Vagina (tissue), 2 donors: ENCODE data around the gene ALDH1A1. TPM values are rescaled to one million over a fixed set of nuclear protein-coding genes. Genes with fewer than 3 reads are reported as not detected.

Experiments
- DNase-seq, 2 donors: peaks; one replicate each; pipeline ENCODE4 v3.0.0-alpha.2; 2017; ENCODE audit errors: extremely low spot score in 2 of 2
- H3K27ac ChIP-seq: fragments of 200-600 bp; sonication (generic); one replicate; pipeline ENCODE4 v1.5.1; 2019
- H3K27me3 ChIP-seq: fragments of 200-600 bp; sonication (generic); one replicate; pipeline ENCODE4 v1.5.1; 2019
- H3K36me3 ChIP-seq, 2 donors: fragments of 200-600 bp; sonication (generic); one replicate each; pipeline ENCODE4 v1.5.1; 2017 to 2019
- H3K4me1 ChIP-seq: fragments of 200-600 bp; sonication (generic); one replicate; pipeline ENCODE4 v1.5.1; 2019
- H3K4me3 ChIP-seq, 2 donors: fragments of 200-600 bp; sonication (generic); 1 replicate in 1 of 2; 2 replicates in 1 of 2; pipeline ENCODE4 v1.5.1; 2016 to 2019
- H3K9me3 ChIP-seq: fragments of 200-600 bp; sonication (generic); one replicate; pipeline ENCODE4 v1.5.1; 2019
- POLR2A ChIP-seq, 2 donors: fragments of 450-650 bp; IDR thresholded peaks; one replicate each; pipeline ENCODE4 v1.6.1; 2017; ENCODE audit warnings: antibody characterized with exemption in 2 of 2, mild to moderate bottlenecking in 2 of 2, moderate library complexity in 2 of 2
- POLR2AphosphoS5 ChIP-seq, 2 donors: sonication (generic); formaldehyde crosslinking; IDR thresholded peaks; one replicate each; pipeline ENCODE4 v1.9.0; 2017; ENCODE audit warnings: antibody characterized with exemption in 2 of 2, mild to moderate bottlenecking in 2 of 2, low read depth in 1 of 2; ENCODE audit not compliant: insufficient read depth in 1 of 2
- intact Hi-C: fragments of 100-400 bp; cut with DNase I; formaldehyde crosslinking; loops from one replicate; pipeline ENCODE4 v1.15.1; 2023
- total RNA-seq: library from RNA; depleted of rRNA; stranded (reverse); fragments of >200 nt; gene quantifications from one replicate; pipeline ENCODE4 v1.2.3, GENCODE V29; 2016
- TF ChIP-seq, protein P1 (sequence below), 3 experiments: fragments of 450-650 bp in 2 of 3; fragments of 200-600 bp in 1 of 3; sonication (generic) in 1 of 3; IDR thresholded peaks; one replicate each; pipeline ENCODE4 v1.5.1; 2017 to 2019; ENCODE audit warnings: antibody characterized with exemption in 3 of 3, mild to moderate bottlenecking in 2 of 3, moderate library complexity in 2 of 3

ALDH1A1 gene
- total RNA-seq, 1 donor from 2014 or later: 126 TPM

DNA sequence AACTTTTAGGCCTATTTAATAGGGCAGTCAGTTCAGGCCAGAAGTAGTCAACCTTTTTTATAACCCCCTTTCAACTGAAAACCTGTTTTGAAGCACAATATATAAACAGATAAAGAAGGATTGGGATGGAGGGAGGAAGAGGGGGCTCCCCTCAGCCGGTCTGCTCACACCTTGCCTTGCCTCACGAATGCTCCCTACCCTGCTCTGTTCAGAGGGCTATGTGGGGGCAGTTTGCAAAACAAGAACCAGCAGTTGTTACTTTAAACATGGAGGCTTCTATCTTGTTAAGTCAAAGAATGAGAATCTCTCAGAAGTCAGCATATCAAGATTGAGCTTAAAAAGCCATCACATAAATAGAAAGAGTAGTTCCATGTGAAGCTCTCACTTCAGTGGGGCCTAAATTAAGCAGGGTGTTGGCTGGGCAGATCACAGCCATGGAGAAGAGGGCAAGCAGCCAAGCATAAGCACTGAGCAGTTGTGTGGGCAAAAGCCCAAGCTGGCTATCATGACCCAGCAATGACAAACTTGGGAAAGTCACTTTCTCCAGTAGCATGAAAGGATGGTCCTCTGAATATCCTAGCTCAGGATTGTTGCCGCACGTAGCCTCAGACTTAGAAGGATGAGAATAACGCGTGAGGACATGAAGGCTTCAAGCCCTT is 70.6 kb downstream of the ALDH1A1 start:
- H3K4me3 ChIP-seq: no peak overlapping the region
- no peaks in the 10 kb centered on the region for H3K9me3 ChIP-seq
- TF ChIP-seq POLR2AphosphoS5 (IDR thresholded peaks at IDR 0.05; ENCODE audit: insufficient read depth in 1 of 2, low read depth in 1 of 2) (no peak), POLR2A (IDR thresholded peaks at IDR 0.05) (no peak)
- TF ChIP-seq, protein P1, sequence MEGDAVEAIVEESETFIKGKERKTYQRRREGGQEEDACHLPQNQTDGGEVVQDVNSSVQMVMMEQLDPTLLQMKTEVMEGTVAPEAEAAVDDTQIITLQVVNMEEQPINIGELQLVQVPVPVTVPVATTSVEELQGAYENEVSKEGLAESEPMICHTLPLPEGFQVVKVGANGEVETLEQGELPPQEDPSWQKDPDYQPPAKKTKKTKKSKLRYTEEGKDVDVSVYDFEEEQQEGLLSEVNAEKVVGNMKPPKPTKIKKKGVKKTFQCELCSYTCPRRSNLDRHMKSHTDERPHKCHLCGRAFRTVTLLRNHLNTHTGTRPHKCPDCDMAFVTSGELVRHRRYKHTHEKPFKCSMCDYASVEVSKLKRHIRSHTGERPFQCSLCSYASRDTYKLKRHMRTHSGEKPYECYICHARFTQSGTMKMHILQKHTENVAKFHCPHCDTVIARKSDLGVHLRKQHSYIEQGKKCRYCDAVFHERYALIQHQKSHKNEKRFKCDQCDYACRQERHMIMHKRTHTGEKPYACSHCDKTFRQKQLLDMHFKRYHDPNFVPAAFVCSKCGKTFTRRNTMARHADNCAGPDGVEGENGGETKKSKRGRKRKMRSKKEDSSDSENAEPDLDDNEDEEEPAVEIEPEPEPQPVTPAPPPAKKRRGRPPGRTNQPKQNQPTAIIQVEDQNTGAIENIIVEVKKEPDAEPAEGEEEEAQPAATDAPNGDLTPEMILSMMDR (IDR thresholded peaks at IDR 0.05): no peak
- no peak overlapping the region for H3K27ac ChIP-seq
- H3K4me1 ChIP-seq: no peaks in the 10 kb centered on the region
- DNase-seq: no peak
- no peaks in the 10 kb centered on the region for H3K36me3 ChIP-seq
- intact Hi-C loops: no loop called here
- H3K27me3 ChIP-seq: no peaks in the 10 kb centered on the region

DNA sequence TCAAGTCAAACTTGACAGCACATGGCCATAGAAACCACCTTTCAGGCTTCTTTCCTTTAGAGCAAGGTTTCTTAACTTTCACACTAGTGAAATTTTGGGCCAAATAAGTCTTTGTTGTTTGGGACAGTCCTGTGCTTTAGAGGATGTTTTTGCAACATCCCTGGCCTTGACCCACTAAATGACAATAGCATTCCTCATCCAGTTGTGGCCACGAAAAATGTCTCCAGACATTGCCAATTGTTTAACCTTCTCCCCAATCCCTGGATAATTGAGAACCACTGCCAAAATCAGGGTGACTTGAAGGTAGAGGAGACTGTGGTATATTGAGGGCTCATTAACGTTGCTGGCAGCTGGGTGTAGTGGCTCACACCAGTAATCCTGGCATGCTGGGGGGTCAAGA is 72.0 kb downstream of the ALDH1A1 start:
- no peaks in the 10 kb centered on the region for H3K4me1 ChIP-seq
- intact Hi-C loops: no loop called here
- H3K4me3 ChIP-seq: no peak overlapping the region
- H3K27me3 ChIP-seq: no peaks in the 10 kb centered on the region
- H3K27ac ChIP-seq: no peak overlapping the region
- no peaks in the 10 kb centered on the region for H3K36me3 ChIP-seq
- no peak for DNase-seq
- TF ChIP-seq, protein P1 (IDR thresholded peaks at IDR 0.05): no peak
- TF ChIP-seq POLR2AphosphoS5 (IDR thresholded peaks at IDR 0.05; ENCODE audit: insufficient read depth in 1 of 2, low read depth in 1 of 2): no peak
- no peak for TF ChIP-seq POLR2A (IDR thresholded peaks at IDR 0.05)
- no peaks in the 10 kb centered on the region for H3K9me3 ChIP-seq

DNA sequence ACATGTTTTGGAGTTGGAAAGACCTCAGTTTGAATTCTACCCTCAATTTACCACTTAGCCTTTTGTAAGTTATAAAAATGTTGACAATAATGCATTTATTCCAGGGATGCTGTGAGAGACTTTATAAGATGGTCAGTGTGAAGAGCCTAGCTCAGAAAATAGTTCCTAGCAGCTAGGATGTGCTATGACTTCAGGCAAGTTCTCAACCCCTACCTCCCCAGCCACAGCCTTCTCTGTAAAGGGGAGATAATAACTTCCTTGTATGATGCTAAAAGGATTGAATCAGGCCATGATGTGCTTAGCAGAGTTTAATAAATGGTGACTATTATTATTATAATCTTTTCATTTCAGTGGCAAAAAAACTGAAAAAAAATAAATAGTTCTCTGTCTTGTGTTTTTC is 77.6 kb downstream of the ALDH1A1 start:
- no peaks in the 10 kb centered on the region for H3K9me3 ChIP-seq
- H3K4me3 ChIP-seq: no peak overlapping the region
- no peak for DNase-seq
- H3K4me1 ChIP-seq: peaks cover 19% of the 10 kb centered on the region
- no peak for TF ChIP-seq POLR2AphosphoS5 (IDR thresholded peaks at IDR 0.05; ENCODE audit: insufficient read depth in 1 of 2, low read depth in 1 of 2)
- TF ChIP-seq POLR2A (IDR thresholded peaks at IDR 0.05): no peak
- TF ChIP-seq, protein P1 (IDR thresholded peaks at IDR 0.05): no peak
- no peaks in the 10 kb centered on the region for H3K36me3 ChIP-seq
- no peak overlapping the region for H3K27ac ChIP-seq
- H3K27me3 ChIP-seq: no peaks in the 10 kb centered on the region
- intact Hi-C loops: no loop called here

DNA sequence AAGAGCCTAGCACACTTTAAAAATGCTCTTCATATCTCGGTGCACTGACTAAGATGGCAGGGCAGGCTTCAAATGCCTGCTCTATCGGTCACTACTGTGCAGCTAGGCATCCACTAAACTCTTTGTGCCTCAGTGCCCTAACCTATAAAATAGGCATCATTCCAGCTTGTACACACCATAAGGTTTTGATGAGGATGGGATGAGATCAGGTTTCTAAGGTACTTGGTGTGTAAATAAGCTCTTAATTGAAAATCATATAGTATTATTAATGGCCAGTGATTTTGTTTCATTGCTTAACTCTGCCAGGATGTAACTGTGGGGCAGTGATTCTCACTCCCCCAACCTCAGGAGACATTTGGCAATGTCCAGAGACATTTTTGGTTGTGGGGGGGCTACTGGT is 78.5 kb downstream of the ALDH1A1 start:
- Histone ChIP-seq H3K4me3 (no peak overlapping the region), H3K27ac (no peak overlapping the region), H3K4me1 (peaks cover 19% of the 10 kb centered on the region), H3K9me3 (no peaks in the 10 kb centered on the region), H3K27me3 (no peaks in the 10 kb centered on the region), H3K36me3 (no peaks in the 10 kb centered on the region)
- TF ChIP-seq POLR2A (IDR thresholded peaks at IDR 0.05) (no peak), POLR2AphosphoS5 (IDR thresholded peaks at IDR 0.05; ENCODE audit: insufficient read depth in 1 of 2, low read depth in 1 of 2) (no peak)
- TF ChIP-seq, protein P1 (IDR thresholded peaks at IDR 0.05): no peak
- no peak for DNase-seq
- intact Hi-C loops: no loop called here

DNA sequence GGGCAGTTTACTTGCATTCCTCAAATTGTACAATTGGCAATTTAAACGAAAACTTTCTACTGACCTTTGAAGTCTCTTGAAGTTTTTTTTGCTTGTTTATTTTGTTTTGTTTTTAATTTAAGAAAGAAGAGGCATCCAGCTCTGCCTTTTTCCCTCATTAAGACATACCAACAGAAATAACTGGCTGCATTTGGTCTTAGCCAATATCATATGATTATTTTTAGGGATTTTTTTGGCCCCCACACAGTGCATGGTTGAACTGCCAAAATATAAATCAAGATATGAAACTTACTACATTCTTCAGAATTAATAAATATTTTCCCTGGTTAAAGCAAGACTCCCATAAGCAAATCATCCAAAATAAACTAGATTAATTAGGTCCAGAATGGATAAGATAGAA is 79.4 kb downstream of the ALDH1A1 start:
- intact Hi-C loops: no loop called here
- H3K4me3 ChIP-seq: no peak overlapping the region
- H3K4me1 ChIP-seq: peaks cover 19% of the 10 kb centered on the region
- H3K9me3 ChIP-seq: no peaks in the 10 kb centered on the region
- no peaks in the 10 kb centered on the region for H3K36me3 ChIP-seq
- no peak overlapping the region for H3K27ac ChIP-seq
- no peak for DNase-seq
- no peak for TF ChIP-seq POLR2A (IDR thresholded peaks at IDR 0.05)
- H3K27me3 ChIP-seq: no peaks in the 10 kb centered on the region
